Stimulated activated CD8-positive, alpha-beta memory T cell treated with anti-CD3 and anti-CD28 coated beads, Interleukin-12 subunit alpha, Interleukin-12 subunit beta, amount 100 ng/mL, for 4 hours (primary cell): ENCODE measurements around the gene DGKI.

Experiments used
- DNase-seq: peaks from one replicate; pipeline ENCODE4 v3.0.0-alpha.2; 2020; ENCODE audit warnings: low read depth

The DGKI gene

DNA sequence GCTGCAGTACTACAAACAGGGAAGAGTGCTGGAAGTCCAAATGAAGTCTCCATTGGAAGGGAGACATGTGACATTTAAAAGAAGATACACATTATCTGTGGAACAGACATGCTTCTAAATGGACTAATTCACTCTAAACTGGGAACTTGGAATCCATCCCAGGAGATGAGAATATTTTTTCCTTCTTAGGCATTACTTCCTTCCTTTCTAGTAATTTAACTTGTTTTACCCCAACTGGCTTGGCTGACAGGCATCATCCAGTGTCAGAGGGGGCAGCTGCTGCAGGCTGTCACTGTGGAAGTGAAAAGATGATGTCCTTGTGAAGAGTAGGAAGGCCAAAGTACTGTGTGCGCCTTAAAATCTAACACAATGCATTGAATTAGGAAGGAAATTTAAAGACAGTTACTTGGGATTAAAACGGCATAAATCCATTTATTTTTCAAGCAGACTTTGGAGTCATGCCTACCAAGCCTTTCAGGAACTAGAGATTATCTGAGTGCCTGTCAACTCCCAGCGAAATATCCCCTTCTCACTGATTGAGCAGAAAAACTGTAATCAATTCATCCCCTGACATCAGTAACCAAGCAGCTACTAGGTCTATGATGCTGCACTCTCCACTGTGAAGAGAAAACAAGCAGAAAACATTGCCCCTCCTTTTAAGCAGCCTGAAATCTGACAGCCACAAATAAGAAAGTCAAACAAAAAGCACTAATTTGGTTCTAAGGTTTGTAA, 161.2 kb downstream of the DGKI start:
- DNase-seq: no peak

- DNase-seq: no peak
Measured at GRCh38 chr7:137684776-137685175, 162.0 kb downstream of the DGKI start.

GRCh38 chr7:137684316-137684715, 162.5 kb downstream of the DGKI start:
- no peak for DNase-seq

- no peak for DNase-seq
Measured at GRCh38 chr7:137682596-137682995, 164.2 kb downstream of the DGKI start.

- DNase-seq: no peak
Measured at GRCh38 chr7:137681657-137682562, 164.9 kb downstream of the DGKI start.

GRCh38 chr7:137674551-137675409, 172.0 kb downstream of the DGKI start:
- no peak for DNase-seq

DNA sequence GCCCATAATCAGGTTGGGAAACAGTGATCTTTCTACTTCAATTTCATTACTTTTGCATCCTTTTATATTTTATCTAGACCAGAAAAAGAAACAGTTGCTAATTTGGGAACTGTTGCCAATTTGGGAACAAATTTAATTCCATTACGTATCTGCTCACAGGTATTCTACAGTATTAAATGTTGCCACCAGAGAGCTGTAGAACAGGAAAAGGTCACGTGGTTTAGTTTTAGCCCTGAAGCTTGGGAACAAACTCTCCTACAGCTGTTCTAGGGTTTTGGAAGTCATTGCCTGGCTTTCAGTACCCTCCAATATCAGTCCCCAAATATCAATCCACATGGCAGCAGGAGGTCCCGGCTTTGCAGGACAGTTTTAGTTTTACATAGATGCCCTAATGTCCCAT, 172.7 kb downstream of the DGKI start:
- DNase-seq: no peak

DNA sequence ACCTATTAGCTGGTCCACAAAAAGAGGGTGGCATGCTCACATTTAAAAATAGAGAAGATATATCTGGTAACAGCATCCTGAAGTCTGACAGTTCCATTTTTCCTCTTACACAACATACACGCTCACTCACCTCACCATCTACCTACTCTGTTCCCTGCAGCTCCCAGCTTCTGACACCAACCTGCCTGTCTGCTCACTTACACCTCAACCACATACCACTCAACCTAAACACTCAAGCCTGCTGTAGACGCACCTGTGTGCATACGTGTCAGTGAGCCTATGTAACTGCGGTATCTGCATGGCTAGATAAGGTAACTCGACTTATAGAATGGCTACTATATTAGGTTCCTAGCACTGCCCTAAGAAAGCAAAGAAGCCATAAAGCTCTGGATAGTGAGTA, 174.9 kb downstream of the DGKI start:
- DNase-seq: no peak

DNA sequence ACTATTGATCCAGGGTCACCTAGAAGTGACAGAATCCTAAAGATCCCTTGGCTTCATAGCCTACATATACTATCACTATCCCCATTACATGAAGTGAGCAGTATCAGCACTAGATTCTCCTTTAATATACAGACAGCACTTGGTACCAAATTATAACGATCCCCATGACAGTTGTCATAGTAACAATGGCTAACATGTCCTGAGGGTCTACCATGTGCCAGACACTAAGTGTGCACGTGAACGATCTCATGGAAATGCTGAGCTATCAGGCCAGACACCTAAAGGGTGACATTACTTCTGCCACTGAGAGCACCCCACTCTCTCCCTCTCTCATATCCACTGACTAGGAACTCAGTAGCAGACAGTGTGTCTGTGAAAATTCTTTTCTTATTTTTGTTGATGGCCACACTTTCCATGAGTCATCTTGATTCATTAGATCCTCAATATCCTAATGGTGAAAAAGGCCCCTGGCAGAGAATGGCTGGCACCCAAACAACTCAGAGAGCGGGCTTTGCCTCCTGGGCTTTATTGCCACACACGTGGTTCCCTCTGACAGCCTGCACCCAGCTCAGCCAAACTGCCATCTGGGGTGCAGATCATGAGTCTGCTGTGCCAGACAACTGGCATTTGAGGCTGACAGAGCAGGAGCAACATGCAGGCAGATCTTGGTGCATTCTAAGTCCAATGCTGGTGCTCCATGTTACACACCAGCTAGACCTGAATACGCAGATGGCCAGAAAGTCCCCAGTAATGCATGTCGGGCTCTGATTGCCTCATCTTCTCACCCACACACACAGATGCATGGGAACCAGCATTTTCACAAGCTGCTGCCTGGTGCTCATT, 176.3 kb downstream of the DGKI start:
- DNase-seq: no peak

DNA sequence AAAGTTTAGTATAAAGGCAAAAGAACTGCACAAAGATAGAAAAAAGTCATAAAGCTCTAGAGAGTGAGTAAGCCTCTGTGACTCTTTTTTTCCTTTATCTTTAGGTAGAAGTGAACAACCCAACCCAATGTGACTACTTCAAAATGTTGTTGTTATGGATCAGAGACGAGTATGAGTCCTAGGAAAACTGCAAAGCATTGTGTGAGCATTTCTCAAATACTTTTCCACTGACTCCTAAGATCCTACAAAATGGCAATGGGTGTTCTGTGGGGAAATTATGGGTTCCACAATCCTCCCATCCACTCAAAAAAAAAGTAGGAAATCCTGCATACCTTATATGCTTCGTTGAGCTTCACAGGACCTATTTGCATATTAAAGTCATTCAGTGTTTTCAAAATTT, 177.1 kb downstream of the DGKI start:
- no peak for DNase-seq

DNA sequence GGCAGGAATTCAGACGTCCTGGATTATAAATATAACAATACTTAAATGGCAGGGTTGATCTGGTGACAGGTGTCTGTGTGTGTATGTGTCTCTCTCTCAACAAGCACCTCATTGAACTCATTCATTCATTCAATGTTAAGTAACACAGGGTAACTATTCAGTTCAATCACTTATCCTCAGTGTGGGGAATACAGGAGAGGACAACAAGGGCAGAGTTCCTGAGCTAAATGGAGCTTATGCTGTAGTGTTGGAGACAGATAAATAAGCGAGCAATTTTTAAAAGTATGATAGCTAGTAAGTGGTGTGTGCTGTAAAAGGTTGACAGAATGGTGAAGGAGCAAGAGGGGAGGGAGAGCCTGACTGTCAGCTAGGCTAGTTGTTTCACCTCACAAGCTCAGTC, 178.4 kb downstream of the DGKI start:
- DNase-seq: no peak

DNA sequence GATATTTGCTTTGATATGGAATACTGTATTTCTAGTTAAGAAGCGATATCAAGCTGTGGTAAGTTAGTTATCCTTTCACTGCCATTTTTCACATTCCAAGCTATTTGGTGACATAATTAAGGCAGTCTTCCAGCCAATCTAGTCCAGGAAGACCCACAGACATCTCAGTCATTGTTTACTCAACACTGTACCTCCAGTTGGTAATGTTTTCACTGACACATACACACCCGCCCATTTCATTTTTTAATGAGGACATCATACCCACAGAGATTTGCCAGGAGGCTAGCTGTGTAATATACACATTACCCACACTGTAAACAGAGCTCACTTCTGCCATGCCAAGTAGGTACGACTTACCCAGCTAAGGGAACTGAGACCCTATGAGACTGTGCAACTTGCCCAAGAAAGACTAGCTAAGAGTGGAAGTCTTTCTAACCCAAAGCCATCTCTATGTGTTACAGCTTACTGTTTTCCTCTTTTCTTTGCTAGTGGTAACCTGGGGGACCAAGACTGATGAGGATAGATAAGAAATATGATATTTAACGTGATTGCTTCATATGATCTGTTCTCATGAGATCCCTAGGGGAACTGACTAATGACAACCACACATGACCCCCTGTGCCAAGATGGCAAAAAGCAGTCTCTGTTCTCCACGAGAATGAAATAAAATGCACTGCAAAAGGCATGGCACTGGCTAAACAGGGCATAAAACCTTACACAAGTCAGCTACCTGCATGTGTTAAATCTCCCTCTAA, 179.0 kb downstream of the DGKI start:
- no peak for DNase-seq

DNA sequence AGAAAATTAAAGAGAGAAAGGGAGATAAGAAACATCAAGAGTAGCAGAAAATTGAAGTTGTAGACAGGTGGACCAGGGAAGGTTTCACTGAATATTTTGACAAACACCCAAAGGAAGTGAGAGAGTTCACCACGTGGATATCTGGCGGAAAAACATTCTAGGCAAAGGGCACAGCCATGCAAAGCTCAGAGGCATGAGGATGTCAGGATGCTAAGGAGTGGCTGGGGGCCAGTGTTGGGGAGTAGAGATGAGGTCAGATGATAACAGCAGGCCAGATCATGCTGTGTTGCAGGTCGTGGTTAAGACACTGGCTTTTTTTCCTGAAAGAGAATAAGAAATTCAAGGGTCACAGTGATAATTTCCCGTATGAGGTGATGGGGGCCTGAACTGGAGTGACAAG, 181.9 kb downstream of the DGKI start:
- no peak for DNase-seq

DNA sequence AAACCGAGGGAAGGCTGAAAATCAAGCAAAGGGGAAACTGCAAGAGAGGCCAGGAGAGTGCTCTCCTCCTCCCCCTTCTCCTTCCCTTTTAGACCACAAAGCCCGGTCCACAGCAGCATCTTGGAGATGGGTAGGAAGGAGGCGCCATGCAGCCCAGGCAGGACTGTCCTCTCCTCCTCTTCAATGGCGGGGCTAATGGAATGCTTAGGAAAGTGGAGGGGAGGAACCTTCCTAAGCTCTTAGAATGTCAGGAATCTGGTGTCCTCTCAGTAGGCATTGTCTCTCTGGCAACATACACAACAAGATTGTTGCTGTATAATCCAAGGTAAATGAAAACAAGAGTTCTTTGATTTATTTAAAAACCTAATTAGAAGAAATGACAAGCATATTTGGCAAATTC, 185.1 kb downstream of the DGKI start:
- no peak for DNase-seq

DNA sequence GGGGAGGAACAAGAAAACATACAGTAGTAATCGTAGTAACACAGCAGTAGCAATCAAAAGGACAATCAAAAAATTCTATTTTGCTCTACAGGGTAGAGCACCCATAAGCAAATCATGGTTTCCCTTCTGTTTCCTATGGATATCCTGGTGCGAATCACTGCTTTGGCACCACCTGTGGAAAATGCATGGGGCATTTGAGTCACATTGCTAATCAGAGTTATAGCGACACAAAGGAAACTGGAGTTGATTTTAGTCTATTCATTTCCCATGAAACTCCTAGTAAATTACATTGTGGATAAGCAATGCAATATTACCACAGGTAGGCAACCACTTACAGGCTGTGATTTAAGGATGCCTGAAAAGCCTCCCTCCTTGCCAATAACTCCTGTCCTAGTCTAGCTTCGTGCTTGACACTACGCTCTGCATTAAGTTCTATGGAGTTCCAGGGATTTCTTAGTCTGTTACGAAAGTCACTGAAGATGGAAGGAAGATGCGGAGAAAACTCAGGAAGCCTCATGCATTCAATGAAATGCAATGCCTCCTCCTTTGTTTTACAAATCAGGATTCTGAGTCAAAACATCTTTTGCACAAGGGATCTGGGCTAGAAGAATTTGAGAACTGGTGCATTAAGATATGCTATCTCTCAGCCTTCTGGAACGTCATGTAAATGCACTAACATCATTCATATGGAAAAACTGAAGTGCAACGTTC, 188.4 kb downstream of the DGKI start:
- no peak for DNase-seq

DNA sequence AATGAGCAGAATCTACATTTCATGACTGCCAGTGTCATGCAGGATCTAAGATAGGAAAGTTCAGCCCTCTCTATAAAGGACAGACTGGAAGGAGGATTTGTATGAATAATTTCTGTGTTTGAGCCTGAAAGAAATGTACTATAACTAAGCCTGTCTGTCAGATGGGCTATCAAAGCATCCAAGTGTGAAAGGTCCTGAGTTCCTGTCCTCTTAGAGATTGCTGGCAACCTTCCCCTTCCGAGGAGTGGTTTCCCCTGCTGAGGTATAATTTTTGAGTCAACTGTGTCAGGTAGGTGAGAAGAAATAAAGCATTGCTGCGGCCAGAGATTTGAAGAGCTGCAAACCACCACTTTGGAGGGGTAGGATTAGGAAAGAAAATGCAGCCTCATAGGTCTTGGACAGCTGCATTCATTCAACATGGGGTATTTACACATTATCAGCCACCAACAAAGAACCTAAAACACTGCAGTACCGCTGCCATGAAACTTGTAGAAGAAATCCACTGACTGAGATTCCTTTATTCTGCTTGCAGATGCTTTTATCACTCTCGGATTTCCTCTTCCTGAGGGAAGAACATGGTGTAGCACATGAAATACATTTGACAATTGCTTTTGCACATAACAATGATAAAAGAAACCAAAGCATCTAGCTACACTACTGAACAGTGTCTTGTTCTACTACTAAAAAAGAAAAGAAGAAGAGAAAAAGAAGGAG, 189.1 kb downstream of the DGKI start:
- DNase-seq: no peak

DNA sequence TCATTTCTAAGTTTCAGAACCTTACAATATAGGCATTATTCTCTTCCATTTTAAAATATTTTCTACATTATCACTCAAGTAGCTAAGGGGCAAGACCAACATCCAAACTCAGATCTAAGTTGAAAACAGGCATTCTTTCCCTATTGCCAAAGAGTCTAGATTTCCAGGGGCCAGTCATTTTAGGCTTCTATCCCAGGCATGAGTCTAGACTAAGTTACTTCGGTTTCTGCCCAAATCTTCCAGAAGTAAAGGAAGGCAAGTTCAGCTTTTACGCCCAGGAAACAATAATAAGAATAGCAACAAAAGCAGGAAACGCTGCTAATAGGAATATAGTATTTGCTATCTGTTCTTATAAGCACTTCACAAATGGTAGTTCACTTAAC, 189.9 kb downstream of the DGKI start:
- no peak for DNase-seq

DNA sequence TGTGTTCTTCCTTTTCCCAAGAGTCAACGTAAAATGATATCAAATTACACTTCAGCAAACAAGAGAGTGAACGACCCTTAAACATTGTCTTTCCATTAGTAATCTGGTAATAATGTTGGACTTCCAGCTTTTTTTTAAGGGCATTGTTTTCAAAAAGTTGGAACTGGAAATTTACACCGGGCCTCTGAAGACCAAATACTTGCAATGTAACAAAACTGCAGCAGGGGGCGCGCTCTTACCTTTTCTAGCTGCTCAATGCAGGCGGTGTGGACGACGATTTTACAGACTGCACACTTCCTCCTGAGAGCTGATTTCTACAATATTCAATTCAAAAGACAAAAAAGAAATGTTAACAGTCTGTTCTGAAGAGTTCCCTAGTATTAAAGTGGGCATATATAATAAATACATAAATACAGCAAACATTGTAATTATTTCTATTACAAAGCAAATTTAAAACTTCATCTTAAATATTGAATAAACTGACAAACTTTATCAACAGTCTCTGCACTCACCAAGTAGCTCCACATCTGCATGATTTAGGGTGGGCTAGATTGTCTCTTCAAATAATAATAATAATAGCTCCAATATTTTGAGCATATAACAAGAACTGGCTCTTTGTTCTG, 190.4 kb downstream of the DGKI start:
- no peak for DNase-seq

GRCh38 chr7:137655804-137656203, 191.0 kb downstream of the DGKI start:
- no peak for DNase-seq
